Measurements from ENCODE around the gene RBL2. TPM values are rescaled to one million over a fixed set of nuclear protein-coding genes. Genes with fewer than 3 reads are reported as not detected.
"Not testable (repeated sequence)": the region's sequence is repeated elsewhere in the genome, so short reads cannot be mapped to it uniquely, and the experiment has no call there.

The RBL2 gene
- polyA plus RNA-seq, 1 donor = 67.0 TPM

DNA sequence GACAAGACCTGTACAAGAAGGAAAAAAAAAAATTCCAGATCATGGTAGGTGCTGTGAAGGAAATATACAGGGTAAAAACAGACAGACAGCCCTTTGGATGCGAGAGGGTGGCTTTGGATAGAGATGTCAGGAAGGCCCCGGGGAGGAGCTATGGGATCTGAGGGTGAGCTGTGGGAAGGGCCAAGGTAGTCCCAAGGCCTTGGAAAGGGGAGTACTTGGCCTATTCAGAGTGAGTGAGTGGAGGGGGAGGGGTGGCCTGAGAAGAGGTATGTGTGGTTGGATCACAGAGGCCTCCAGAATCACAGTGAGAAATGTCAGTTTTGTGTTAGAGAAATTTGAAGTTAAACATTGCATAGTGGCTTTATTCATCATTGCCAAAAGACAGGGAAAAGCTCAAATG is 99.9 kb downstream of the RBL2 start:
- no peak overlapping the region for H3K27ac ChIP-seq (ENCODE audit: low read length)
- no peak overlapping the region for H3K4me3 ChIP-seq (ENCODE audit: low read length)
- no peak for DNase-seq
- no peaks in the 10 kb centered on the region for H3K4me1 ChIP-seq (ENCODE audit: control insufficient read depth, insufficient read depth, low read length)
- peaks cover 4% of the 10 kb centered on the region for H3K9me3 ChIP-seq (ENCODE audit: control insufficient read depth, low read depth, low read length)
- H3K27me3 ChIP-seq (ENCODE audit: control insufficient read depth, insufficient read depth, low read length) = peaks cover 4% of the 10 kb centered on the region
- H3K36me3 ChIP-seq (ENCODE audit: control insufficient read depth, insufficient read depth, low read length) = no peaks in the 10 kb centered on the region
- no CpG with 5 or more reads among the region's 2 CpGs for WGBS (ENCODE audit: insufficient coverage, low lambda C conversion rate)

- no CpG with 5 or more reads among the region's 5 CpGs for WGBS (ENCODE audit: insufficient coverage, low lambda C conversion rate)
- H3K36me3 ChIP-seq (ENCODE audit: control insufficient read depth, insufficient read depth, low read length) = no peaks in the 10 kb centered on the region
- no peak for DNase-seq
Measured at GRCh38 chr16:53537626-53538025, 103.4 kb downstream of the RBL2 start.

DNA sequence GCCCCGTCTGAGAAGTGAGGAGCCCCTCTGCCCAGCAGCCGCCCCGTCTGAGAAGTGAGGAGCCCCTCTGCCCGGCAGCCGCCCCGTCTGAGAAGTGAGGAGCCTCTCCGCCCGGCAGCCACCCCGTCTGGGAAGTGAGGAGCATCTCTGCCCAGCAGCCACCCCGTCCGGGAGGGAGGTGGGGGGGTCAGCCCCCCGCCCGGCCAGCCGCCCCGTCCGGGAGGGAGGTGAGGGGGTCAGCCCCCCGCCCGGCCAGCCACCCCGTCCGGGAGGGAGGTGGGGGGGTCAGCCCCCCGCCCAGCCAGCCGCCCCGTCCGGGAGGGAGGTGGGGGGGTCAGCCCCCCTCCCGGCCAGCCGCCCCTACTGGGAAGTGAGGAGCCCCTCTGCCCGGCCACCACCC is 105.1 kb downstream of the RBL2 start:
- not testable (repeated sequence) for H3K27me3 ChIP-seq (ENCODE audit: control insufficient read depth, insufficient read depth, low read length); DNase-seq; H3K27ac ChIP-seq (ENCODE audit: low read length); H3K36me3 ChIP-seq (ENCODE audit: control insufficient read depth, insufficient read depth, low read length); H3K4me3 ChIP-seq (ENCODE audit: low read length); H3K9me3 ChIP-seq (ENCODE audit: control insufficient read depth, low read depth, low read length); H3K4me1 ChIP-seq (ENCODE audit: control insufficient read depth, insufficient read depth, low read length)
- WGBS (ENCODE audit: insufficient coverage, low lambda C conversion rate) = no CpG with 5 or more reads among the region's 27 CpGs

More at GRCh38 chr16:53537626-53538025, 103.4 kb downstream of the RBL2 start:
- peaks cover 7% of the 10 kb centered on the region for H3K9me3 ChIP-seq (ENCODE audit: control insufficient read depth, low read depth, low read length)
- no peak overlapping the region for H3K4me3 ChIP-seq (ENCODE audit: low read length)
- no peaks in the 10 kb centered on the region for H3K4me1 ChIP-seq (ENCODE audit: control insufficient read depth, insufficient read depth, low read length)
- H3K27me3 ChIP-seq (ENCODE audit: control insufficient read depth, insufficient read depth, low read length) = no peaks in the 10 kb centered on the region
- no peak overlapping the region for H3K27ac ChIP-seq (ENCODE audit: low read length)

- H3K4me3 ChIP-seq (ENCODE audit: low read length); DNase-seq; H3K4me1 ChIP-seq (ENCODE audit: control insufficient read depth, insufficient read depth, low read length); H3K36me3 ChIP-seq (ENCODE audit: control insufficient read depth, insufficient read depth, low read length); H3K9me3 ChIP-seq (ENCODE audit: control insufficient read depth, low read depth, low read length); H3K27ac ChIP-seq (ENCODE audit: low read length); H3K27me3 ChIP-seq (ENCODE audit: control insufficient read depth, insufficient read depth, low read length): not testable (repeated sequence)
- WGBS (ENCODE audit: insufficient coverage, low lambda C conversion rate) = no CpG with 5 or more reads among the region's 13 CpGs
Measured at GRCh38 chr16:53539759-53540718, 105.8 kb downstream of the RBL2 start.

Other genes with a start within 250 kb of the RBL2 start
- gene AKTIP, start 68.7 kb downstream of the RBL2 start, polyA plus RNA-seq = 31.3 TPM